ENCODE results near the gene UBA5.
"Not testable (repeated sequence)": the region's sequence is repeated elsewhere in the genome, so short reads cannot be mapped to it uniquely, and the experiment has no call there.

Gene UBA5

GRCh38 chr3:132628157-132628556 lies 32.0 kb upstream of the UBA5 start:
- Histone ChIP-seq H3K27me3 (ENCODE audit: control insufficient read depth in 2 of 2, insufficient read depth in 2 of 2, low read length in 2 of 2) (no peaks in the 10 kb centered on the region), H3K36me3 (ENCODE audit: control insufficient read depth in 2 of 2, insufficient read depth in 2 of 2, low read length in 2 of 2) (peaks cover 11 to 15% of the 10 kb centered on the region in 2 donors), H3K4me3 (ENCODE audit: low read length in 2 of 2) (no peak overlapping the region), H3K9me3 (ENCODE audit: control insufficient read depth in 2 of 2, low read length in 2 of 2) (no peaks in the 10 kb centered on the region), H3K27ac (ENCODE audit: low read depth in 2 of 2, low read length in 2 of 2) (no peak overlapping the region), H3K9ac (ENCODE audit: low read depth in 1 of 2, low read length in 2 of 2) (no peak overlapping the region), H3K4me1 (ENCODE audit: control insufficient read depth in 2 of 2, insufficient read depth in 2 of 2, low read length in 2 of 2) (no peaks in the 10 kb centered on the region)

GRCh38 chr3:132629928-132630327 lies 30.2 kb upstream of the UBA5 start:
- no peak overlapping the region for H3K9ac ChIP-seq (ENCODE audit: low read depth in 1 of 2, low read length in 2 of 2)
- H3K4me3 ChIP-seq (ENCODE audit: low read length in 2 of 2), result no peak overlapping the region
- no peaks in the 10 kb centered on the region for H3K4me1 ChIP-seq (ENCODE audit: control insufficient read depth in 2 of 2, insufficient read depth in 2 of 2, low read length in 2 of 2)
- peaks cover 11 to 15% of the 10 kb centered on the region in 2 donors for H3K36me3 ChIP-seq (ENCODE audit: control insufficient read depth in 2 of 2, insufficient read depth in 2 of 2, low read length in 2 of 2)
- H3K27me3 ChIP-seq (ENCODE audit: control insufficient read depth in 2 of 2, insufficient read depth in 2 of 2, low read length in 2 of 2), result no peaks in the 10 kb centered on the region
- no peak overlapping the region for H3K27ac ChIP-seq (ENCODE audit: low read depth in 2 of 2, low read length in 2 of 2)
- H3K9me3 ChIP-seq (ENCODE audit: control insufficient read depth in 2 of 2, low read length in 2 of 2), result no peaks in the 10 kb centered on the region

GRCh38 chr3:132630612-132631011 lies 29.5 kb upstream of the UBA5 start:
- Histone ChIP-seq H3K4me3 (ENCODE audit: low read length in 2 of 2) (no peak overlapping the region), H3K36me3 (ENCODE audit: control insufficient read depth in 2 of 2, insufficient read depth in 2 of 2, low read length in 2 of 2) (peaks cover 11 to 15% of the 10 kb centered on the region in 2 donors), H3K9me3 (ENCODE audit: control insufficient read depth in 2 of 2, low read length in 2 of 2) (no peaks in the 10 kb centered on the region), H3K27me3 (ENCODE audit: control insufficient read depth in 2 of 2, insufficient read depth in 2 of 2, low read length in 2 of 2) (no peaks in the 10 kb centered on the region), H3K9ac (ENCODE audit: low read depth in 1 of 2, low read length in 2 of 2) (no peak overlapping the region), H3K4me1 (ENCODE audit: control insufficient read depth in 2 of 2, insufficient read depth in 2 of 2, low read length in 2 of 2) (no peaks in the 10 kb centered on the region), H3K27ac (ENCODE audit: low read depth in 2 of 2, low read length in 2 of 2) (no peak overlapping the region)

- H3K27ac ChIP-seq (ENCODE audit: low read depth in 2 of 2, low read length in 2 of 2), result no peak overlapping the region
- peaks cover 0 to 7% of the 10 kb centered on the region in 2 donors for H3K36me3 ChIP-seq (ENCODE audit: control insufficient read depth in 2 of 2, insufficient read depth in 2 of 2, low read length in 2 of 2)
- no peak overlapping the region for H3K9ac ChIP-seq (ENCODE audit: low read depth in 1 of 2, low read length in 2 of 2)
- H3K4me3 ChIP-seq (ENCODE audit: low read length in 2 of 2), result no peak overlapping the region
- H3K4me1 ChIP-seq (ENCODE audit: control insufficient read depth in 2 of 2, insufficient read depth in 2 of 2, low read length in 2 of 2), result no peaks in the 10 kb centered on the region
- H3K9me3 ChIP-seq (ENCODE audit: control insufficient read depth in 2 of 2, low read length in 2 of 2), result no peaks in the 10 kb centered on the region
- H3K27me3 ChIP-seq (ENCODE audit: control insufficient read depth in 2 of 2, insufficient read depth in 2 of 2, low read length in 2 of 2), result no peaks in the 10 kb centered on the region
These were observed 25.1 kb upstream of the UBA5 start for GRCh38 chr3:132635052-132635451.

- Histone ChIP-seq H3K27me3 (ENCODE audit: control insufficient read depth in 2 of 2, insufficient read depth in 2 of 2, low read length in 2 of 2) (no peaks in the 10 kb centered on the region), H3K9me3 (ENCODE audit: control insufficient read depth in 2 of 2, low read length in 2 of 2) (no peaks in the 10 kb centered on the region), H3K27ac (ENCODE audit: low read depth in 2 of 2, low read length in 2 of 2) (no peak overlapping the region), H3K9ac (ENCODE audit: low read depth in 1 of 2, low read length in 2 of 2) (no peak overlapping the region), H3K4me1 (ENCODE audit: control insufficient read depth in 2 of 2, insufficient read depth in 2 of 2, low read length in 2 of 2) (no peaks in the 10 kb centered on the region), H3K36me3 (ENCODE audit: control insufficient read depth in 2 of 2, insufficient read depth in 2 of 2, low read length in 2 of 2) (peaks cover 0 to 7% of the 10 kb centered on the region in 2 donors), H3K4me3 (ENCODE audit: low read length in 2 of 2) (no peak overlapping the region)
These were observed 22.5 kb upstream of the UBA5 start for GRCh38 chr3:132637590-132637989.

- no peak overlapping the region for H3K27ac ChIP-seq (ENCODE audit: low read depth in 2 of 2, low read length in 2 of 2)
- no peak overlapping the region for H3K4me3 ChIP-seq (ENCODE audit: low read length in 2 of 2)
- H3K9me3 ChIP-seq (ENCODE audit: control insufficient read depth in 2 of 2, low read length in 2 of 2), result no peaks in the 10 kb centered on the region
- peaks cover 0 to 7% of the 10 kb centered on the region in 2 donors for H3K36me3 ChIP-seq (ENCODE audit: control insufficient read depth in 2 of 2, insufficient read depth in 2 of 2, low read length in 2 of 2)
- H3K4me1 ChIP-seq (ENCODE audit: control insufficient read depth in 2 of 2, insufficient read depth in 2 of 2, low read length in 2 of 2), result no peaks in the 10 kb centered on the region
- H3K27me3 ChIP-seq (ENCODE audit: control insufficient read depth in 2 of 2, insufficient read depth in 2 of 2, low read length in 2 of 2), result no peaks in the 10 kb centered on the region
- no peak overlapping the region for H3K9ac ChIP-seq (ENCODE audit: low read depth in 1 of 2, low read length in 2 of 2)
These were observed 21.4 kb upstream of the UBA5 start for GRCh38 chr3:132638706-132639105.

GRCh38 chr3:132641427-132641826 lies 18.7 kb upstream of the UBA5 start:
- H3K4me3 ChIP-seq (ENCODE audit: low read length in 2 of 2); H3K9ac ChIP-seq (ENCODE audit: low read depth in 1 of 2, low read length in 2 of 2); H3K36me3 ChIP-seq (ENCODE audit: control insufficient read depth in 2 of 2, insufficient read depth in 2 of 2, low read length in 2 of 2); H3K9me3 ChIP-seq (ENCODE audit: control insufficient read depth in 2 of 2, low read length in 2 of 2); H3K27ac ChIP-seq (ENCODE audit: low read depth in 2 of 2, low read length in 2 of 2); H3K4me1 ChIP-seq (ENCODE audit: control insufficient read depth in 2 of 2, insufficient read depth in 2 of 2, low read length in 2 of 2); H3K27me3 ChIP-seq (ENCODE audit: control insufficient read depth in 2 of 2, insufficient read depth in 2 of 2, low read length in 2 of 2): not testable (repeated sequence)

- H3K4me1 ChIP-seq (ENCODE audit: control insufficient read depth in 2 of 2, insufficient read depth in 2 of 2, low read length in 2 of 2), result no peaks in the 10 kb centered on the region
- no peak overlapping the region for H3K27ac ChIP-seq (ENCODE audit: low read depth in 2 of 2, low read length in 2 of 2)
These were observed 18.1 kb upstream of the UBA5 start for GRCh38 chr3:132641837-132642538.

GRCh38 chr3:132642539-132642847 lies 17.6 kb upstream of the UBA5 start:
- Histone ChIP-seq H3K9me3 (ENCODE audit: control insufficient read depth in 2 of 2, low read length in 2 of 2) (no peaks in the 10 kb centered on the region), H3K4me1 (ENCODE audit: control insufficient read depth in 2 of 2, insufficient read depth in 2 of 2, low read length in 2 of 2) (no peaks in the 10 kb centered on the region), H3K36me3 (ENCODE audit: control insufficient read depth in 2 of 2, insufficient read depth in 2 of 2, low read length in 2 of 2) (peaks cover 0 to 7% of the 10 kb centered on the region in 2 donors), H3K9ac (ENCODE audit: low read depth in 1 of 2, low read length in 2 of 2) (no peak overlapping the region), H3K4me3 (ENCODE audit: low read length in 2 of 2) (no peak overlapping the region), H3K27ac (ENCODE audit: low read depth in 2 of 2, low read length in 2 of 2) (no peak overlapping the region), H3K27me3 (ENCODE audit: control insufficient read depth in 2 of 2, insufficient read depth in 2 of 2, low read length in 2 of 2) (no peaks in the 10 kb centered on the region)

More at GRCh38 chr3:132641837-132642538, 18.1 kb upstream of the UBA5 start:
- Histone ChIP-seq H3K4me3 (ENCODE audit: low read length in 2 of 2) (no peak overlapping the region), H3K27me3 (ENCODE audit: control insufficient read depth in 2 of 2, insufficient read depth in 2 of 2, low read length in 2 of 2) (no peaks in the 10 kb centered on the region), H3K36me3 (ENCODE audit: control insufficient read depth in 2 of 2, insufficient read depth in 2 of 2, low read length in 2 of 2) (peaks cover 0 to 7% of the 10 kb centered on the region in 2 donors), H3K9me3 (ENCODE audit: control insufficient read depth in 2 of 2, low read length in 2 of 2) (no peaks in the 10 kb centered on the region), H3K9ac (ENCODE audit: low read depth in 1 of 2, low read length in 2 of 2) (no peak overlapping the region)

GRCh38 chr3:132643366-132643765 lies 16.8 kb upstream of the UBA5 start:
- H3K27ac ChIP-seq (ENCODE audit: low read depth in 2 of 2, low read length in 2 of 2), result no peak overlapping the region

GRCh38 chr3:132645058-132645457 lies 15.1 kb upstream of the UBA5 start:
- no peak overlapping the region for H3K9ac ChIP-seq (ENCODE audit: low read depth in 1 of 2, low read length in 2 of 2)

More at GRCh38 chr3:132643366-132643765, 16.8 kb upstream of the UBA5 start:
- Histone ChIP-seq H3K4me3 (ENCODE audit: low read length in 2 of 2) (no peak overlapping the region), H3K9ac (ENCODE audit: low read depth in 1 of 2, low read length in 2 of 2) (no peak overlapping the region), H3K9me3 (ENCODE audit: control insufficient read depth in 2 of 2, low read length in 2 of 2) (no peaks in the 10 kb centered on the region), H3K27me3 (ENCODE audit: control insufficient read depth in 2 of 2, insufficient read depth in 2 of 2, low read length in 2 of 2) (no peaks in the 10 kb centered on the region), H3K4me1 (ENCODE audit: control insufficient read depth in 2 of 2, insufficient read depth in 2 of 2, low read length in 2 of 2) (no peaks in the 10 kb centered on the region), H3K36me3 (ENCODE audit: control insufficient read depth in 2 of 2, insufficient read depth in 2 of 2, low read length in 2 of 2) (peaks cover 0 to 7% of the 10 kb centered on the region in 2 donors)

More at GRCh38 chr3:132645058-132645457, 15.1 kb upstream of the UBA5 start:
- Histone ChIP-seq H3K27ac (ENCODE audit: low read depth in 2 of 2, low read length in 2 of 2) (no peak overlapping the region), H3K36me3 (ENCODE audit: control insufficient read depth in 2 of 2, insufficient read depth in 2 of 2, low read length in 2 of 2) (no peaks in the 10 kb centered on the region), H3K4me1 (ENCODE audit: control insufficient read depth in 2 of 2, insufficient read depth in 2 of 2, low read length in 2 of 2) (no peaks in the 10 kb centered on the region), H3K27me3 (ENCODE audit: control insufficient read depth in 2 of 2, insufficient read depth in 2 of 2, low read length in 2 of 2) (no peaks in the 10 kb centered on the region), H3K4me3 (ENCODE audit: low read length in 2 of 2) (no peak overlapping the region), H3K9me3 (ENCODE audit: control insufficient read depth in 2 of 2, low read length in 2 of 2) (no peaks in the 10 kb centered on the region)
